ENCODE data around the gene IFITM2. TPM values are rescaled to one million over a fixed set of nuclear protein-coding genes. Genes with fewer than 3 reads are reported as not detected.

The IFITM2 gene
- total and polyA plus RNA-seq, 2 of the 13 experiments (the other 11 are each of a cell fraction or from before 2014, with no cell fraction given): 13.8 to 267 TPM

- TF ChIP-seq KIAA2018 (CRISPR knock-in tag; IDR thresholded peaks at IDR 0.05; ENCODE audit: borderline replicate concordance): no peak
- no peak for TF ChIP-seq MTF1 (CRISPR knock-in tag; IDR thresholded peaks at IDR 0.05)
- no peak for TF ChIP-seq CREBL2 (CRISPR knock-in tag; IDR thresholded peaks at IDR 0.05; ENCODE audit: borderline replicate concordance)
- TF ChIP-seq ZNF850 (CRISPR knock-in tag; conservative IDR thresholded peaks at IDR 0.05): no peak
- TF ChIP-seq ETS1 (CRISPR knock-in tag; IDR thresholded peaks at IDR 0.05): no peak
- no peak; the same call in 1 of the 2 replicates for TF ChIP-seq ARID4A (CRISPR knock-in tag; IDR thresholded peaks at IDR 0.05; ENCODE audit: borderline replicate concordance)
- TF ChIP-seq PHF20 (CRISPR knock-in tag; IDR thresholded peaks at IDR 0.05): no peak
- TF ChIP-seq HES4 (CRISPR knock-in tag; IDR thresholded peaks at IDR 0.05; ENCODE audit: borderline replicate concordance): no peak
- TF ChIP-seq SKIL (CRISPR knock-in tag; IDR thresholded peaks at IDR 0.05; ENCODE audit: borderline replicate concordance): peak; percentile 65
- no peak for TF ChIP-seq SCMH1 (CRISPR knock-in tag; IDR thresholded peaks at IDR 0.05; ENCODE audit: borderline replicate concordance)
- TF ChIP-seq NFIB (CRISPR knock-in tag; IDR thresholded peaks at IDR 0.05; ENCODE audit: borderline replicate concordance): no peak
- peak; percentile 29; the same call in 1 of the 2 replicates for TF ChIP-seq KMT2B (CRISPR knock-in tag; IDR thresholded peaks at IDR 0.05)
Measured at GRCh38 chr11:353179-353873, 45.7 kb downstream of the IFITM2 start (continued).

Data from HepG2 (cell line).